DND-41 (cell line): Measurements from ENCODE around the gene ACSM6.
"Not testable (repeated sequence)": the region's sequence is repeated elsewhere in the genome, so short reads cannot be mapped to it uniquely, and the experiment has no call there.

Experiments
- ATAC-seq: fragments of 200-7000 bp; cut with Tn5 transposase; 3 replicates; pipeline ENCODE4 v1.9.1; 2021; ENCODE audit warnings: low read depth; ENCODE audit not compliant: insufficient read depth
- DNase-seq: peaks from one replicate; pipeline ENCODE4 v3.0.0-alpha.2; 2020
- H2AFZ ChIP-seq: 2 replicates; pipeline ENCODE4 v1.6.0; 2012; ENCODE audit warnings: low read depth, low read length
- H3K27ac ChIP-seq: 2 replicates; pipeline ENCODE4 v1.5.1; 2012; ENCODE audit warnings: low read length, inconsistent platforms
- H3K27me3 ChIP-seq: fragments of 200-600 bp; sonication (generic); 2 replicates; pipeline ENCODE4 v1.6.0; 2012; ENCODE audit warnings: low read length, mild to moderate bottlenecking, inconsistent platforms; ENCODE audit not compliant: insufficient read depth, poor library complexity
- H3K36me3 ChIP-seq: 2 replicates; pipeline ENCODE4 v1.5.1; 2012; ENCODE audit warnings: low read length, inconsistent platforms; ENCODE audit not compliant: insufficient read depth
- H3K4me1 ChIP-seq: 2 replicates; pipeline ENCODE4 v1.5.1; 2012; ENCODE audit warnings: mild to moderate bottlenecking, low read length; ENCODE audit not compliant: insufficient read depth
- H3K4me2 ChIP-seq: 2 replicates; pipeline ENCODE4 v1.6.0; 2012; ENCODE audit warnings: mild to moderate bottlenecking, moderate library complexity, low read length, inconsistent platforms; ENCODE audit not compliant: insufficient read depth
- H3K4me3 ChIP-seq, 2 experiments: fragments of 200-600 bp in 1 of 2; shearing (Covaris generic) in 1 of 2; 2 replicates each; pipeline ENCODE4 v1.5.1; 2012 to 2016; ENCODE audit warnings: inconsistent platforms in 2 of 2, low read length in 2 of 2, mild to moderate bottlenecking in 2 of 2, low read depth in 1 of 2, moderate library complexity in 1 of 2
- H3K79me2 ChIP-seq: 2 replicates; pipeline ENCODE4 v1.6.0; 2012; ENCODE audit warnings: low read length, inconsistent platforms; ENCODE audit not compliant: insufficient read depth
- H3K9ac ChIP-seq: 2 replicates; pipeline ENCODE4 v1.6.0; 2012; ENCODE audit warnings: low read depth, mild to moderate bottlenecking, inconsistent platforms, low read length, moderate library complexity
- H3K9me3 ChIP-seq: 2 replicates; pipeline ENCODE4 v1.5.1; 2012; ENCODE audit warnings: low read length, moderate library complexity, mild to moderate bottlenecking, inconsistent platforms; ENCODE audit not compliant: insufficient read depth, severe bottlenecking
- H4K20me1 ChIP-seq: 2 replicates; pipeline ENCODE4 v1.6.0; 2012; ENCODE audit warnings: low read length; ENCODE audit not compliant: insufficient read depth
- EZH2 ChIP-seq: IDR thresholded peaks from 3 replicates; pipeline ENCODE4 v1.6.1; 2012; ENCODE audit warnings: borderline replicate concordance, low read depth, mild to moderate bottlenecking, moderate library complexity, low read length, inconsistent platforms; ENCODE audit not compliant: severe bottlenecking
- TF ChIP-seq, protein P1 (sequence below): IDR thresholded peaks from 2 replicates; pipeline ENCODE4 v1.5.1; 2012; ENCODE audit warnings: borderline replicate concordance, low read length, moderate library complexity, mild to moderate bottlenecking; ENCODE audit not compliant: poor library complexity, severe bottlenecking; ENCODE audit errors: extremely low read depth

The ACSM6 gene

GRCh38 chr10:95225136-95225535 is 31.1 kb downstream of the ACSM6 start:
- Histone ChIP-seq H3K9ac (no peak overlapping the region), H3K27me3 (no peaks in the 10 kb centered on the region), H3K4me2 (no peak overlapping the region), H2AFZ (no peak overlapping the region), H3K4me3 (no peak overlapping the region), H3K36me3 (no peaks in the 10 kb centered on the region), H3K79me2 (no peaks in the 10 kb centered on the region), H3K9me3 (no peaks in the 10 kb centered on the region), H4K20me1 (no peaks in the 10 kb centered on the region), H3K27ac (no peak overlapping the region), H3K4me1 (no peaks in the 10 kb centered on the region)
- ATAC-seq, result no peak
- TF ChIP-seq, protein P1, sequence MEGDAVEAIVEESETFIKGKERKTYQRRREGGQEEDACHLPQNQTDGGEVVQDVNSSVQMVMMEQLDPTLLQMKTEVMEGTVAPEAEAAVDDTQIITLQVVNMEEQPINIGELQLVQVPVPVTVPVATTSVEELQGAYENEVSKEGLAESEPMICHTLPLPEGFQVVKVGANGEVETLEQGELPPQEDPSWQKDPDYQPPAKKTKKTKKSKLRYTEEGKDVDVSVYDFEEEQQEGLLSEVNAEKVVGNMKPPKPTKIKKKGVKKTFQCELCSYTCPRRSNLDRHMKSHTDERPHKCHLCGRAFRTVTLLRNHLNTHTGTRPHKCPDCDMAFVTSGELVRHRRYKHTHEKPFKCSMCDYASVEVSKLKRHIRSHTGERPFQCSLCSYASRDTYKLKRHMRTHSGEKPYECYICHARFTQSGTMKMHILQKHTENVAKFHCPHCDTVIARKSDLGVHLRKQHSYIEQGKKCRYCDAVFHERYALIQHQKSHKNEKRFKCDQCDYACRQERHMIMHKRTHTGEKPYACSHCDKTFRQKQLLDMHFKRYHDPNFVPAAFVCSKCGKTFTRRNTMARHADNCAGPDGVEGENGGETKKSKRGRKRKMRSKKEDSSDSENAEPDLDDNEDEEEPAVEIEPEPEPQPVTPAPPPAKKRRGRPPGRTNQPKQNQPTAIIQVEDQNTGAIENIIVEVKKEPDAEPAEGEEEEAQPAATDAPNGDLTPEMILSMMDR, result no peak
- TF ChIP-seq EZH2, result no peak
- DNase-seq, result no peak

- not testable (repeated sequence) for ATAC-seq, H4K20me1 ChIP-seq, H3K36me3 ChIP-seq, H3K27me3 ChIP-seq, H3K4me2 ChIP-seq, H3K9me3 ChIP-seq, H3K27ac ChIP-seq, H3K9ac ChIP-seq, H2AFZ ChIP-seq, H3K79me2 ChIP-seq, DNase-seq, H3K4me3 ChIP-seq, H3K4me1 ChIP-seq
These were observed 35.1 kb downstream of the ACSM6 start for GRCh38 chr10:95228934-95229723.

DNA sequence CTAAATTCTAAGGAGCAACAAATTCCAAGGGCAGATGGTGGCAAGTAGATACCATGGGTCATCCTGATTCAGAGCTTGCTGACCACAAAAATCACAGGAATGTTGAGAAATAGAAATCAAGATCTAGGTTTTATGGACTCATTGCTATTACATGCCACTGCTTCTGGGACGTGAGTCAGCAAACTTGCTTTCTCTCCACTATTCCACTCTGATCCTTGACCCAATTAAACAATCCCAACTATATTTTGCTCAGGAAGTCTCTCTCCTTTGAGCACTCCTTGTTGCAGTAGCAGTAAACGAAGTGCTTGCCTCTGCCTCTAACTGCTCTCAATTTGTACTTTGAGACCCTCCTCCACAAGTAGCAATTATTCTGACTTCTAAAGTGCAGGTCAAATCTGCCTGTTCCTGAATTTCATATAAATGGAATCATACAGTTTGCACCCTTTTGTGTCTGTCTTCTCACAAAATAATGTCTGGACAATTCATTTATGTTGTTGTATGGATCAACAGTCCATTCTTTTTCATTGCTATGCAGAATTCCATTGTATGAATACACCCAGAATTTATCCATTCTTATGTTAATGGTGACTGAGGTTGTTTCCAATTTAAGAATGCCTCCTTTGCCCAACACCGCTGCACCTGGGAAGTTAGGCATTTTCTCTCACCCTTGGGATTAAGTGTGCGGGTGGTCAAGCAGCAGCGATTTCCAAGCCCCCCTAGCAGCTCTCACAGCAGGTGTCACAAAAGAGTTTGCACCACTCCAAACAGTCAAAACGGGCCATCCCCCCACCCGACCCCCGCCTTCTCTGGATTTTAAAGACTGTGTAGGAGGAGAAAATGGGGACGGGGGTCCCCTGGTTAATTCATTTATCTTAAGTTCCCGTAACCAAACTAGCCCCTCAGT is 35.9 kb downstream of the ACSM6 start:
- H3K27me3 ChIP-seq, result no peaks in the 10 kb centered on the region
- no peak overlapping the region for H3K9ac ChIP-seq
- no peak overlapping the region for H3K4me3 ChIP-seq
- H3K36me3 ChIP-seq, result no peaks in the 10 kb centered on the region
- no peaks in the 10 kb centered on the region for H3K4me1 ChIP-seq
- H3K4me2 ChIP-seq, result no peak overlapping the region
- H2AFZ ChIP-seq, result no peak overlapping the region
- H3K9me3 ChIP-seq, result no peaks in the 10 kb centered on the region
- no peak for TF ChIP-seq EZH2
- TF ChIP-seq, protein P1, result no peak
- DNase-seq (no peak), ATAC-seq (no peak)
- no peaks in the 10 kb centered on the region for H3K79me2 ChIP-seq
- no peaks in the 10 kb centered on the region for H4K20me1 ChIP-seq
- H3K27ac ChIP-seq, result no peak overlapping the region

DNA sequence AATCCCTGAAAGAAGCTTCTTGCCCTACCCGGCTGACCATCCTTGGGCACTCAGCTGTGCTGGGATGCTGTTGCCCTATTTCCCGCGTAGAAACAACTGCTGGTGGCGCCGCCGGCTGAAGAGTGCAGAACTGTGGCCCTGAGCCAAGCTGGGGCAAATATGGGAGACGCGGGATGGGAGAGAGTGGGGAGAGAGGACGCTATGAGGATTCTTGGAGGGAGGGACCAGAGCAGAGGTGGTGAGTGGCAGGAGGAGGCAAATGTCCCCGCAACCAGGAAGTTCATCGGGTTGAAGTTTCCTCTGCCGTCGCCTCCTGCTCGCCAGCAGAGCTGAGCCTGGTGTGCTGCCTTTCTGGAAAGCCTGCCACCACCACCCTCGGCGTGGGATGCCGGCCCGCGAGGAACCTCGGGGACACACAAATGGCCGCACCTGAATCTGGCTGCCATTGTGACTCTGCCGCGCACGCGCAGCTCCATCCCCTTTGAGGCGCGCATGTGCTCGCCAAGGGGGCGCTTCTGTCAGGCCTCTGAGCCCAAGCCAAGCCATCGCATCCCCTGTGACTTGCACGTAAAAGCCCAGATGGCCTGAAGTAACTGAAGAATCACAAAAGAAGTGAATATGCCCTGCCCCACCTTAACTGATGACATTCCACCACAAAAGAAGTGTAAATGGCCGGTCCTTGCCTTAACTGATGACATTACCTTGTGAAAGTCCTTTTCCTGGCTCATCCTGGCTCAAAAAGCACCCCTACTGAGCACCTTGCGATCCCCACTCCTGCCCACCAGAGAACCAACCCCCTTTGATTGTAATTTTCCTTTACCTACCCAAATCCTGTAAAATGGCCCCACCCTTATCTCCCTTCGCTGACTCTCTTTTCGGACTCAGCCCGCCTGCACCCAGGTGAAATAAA is 36.9 kb downstream of the ACSM6 start:
- not testable (repeated sequence) for H2AFZ ChIP-seq, H3K4me3 ChIP-seq, ATAC-seq, H3K9me3 ChIP-seq, DNase-seq, H3K27me3 ChIP-seq, H3K4me2 ChIP-seq, H3K36me3 ChIP-seq, H3K9ac ChIP-seq, H3K4me1 ChIP-seq, H3K79me2 ChIP-seq, H4K20me1 ChIP-seq, H3K27ac ChIP-seq
